Lower leg skin (tissue), 4 donors: ENCODE results near the gene DVL1. TPM values are rescaled to one million over a fixed set of nuclear protein-coding genes. Genes with fewer than 3 reads are reported as not detected.

Experiments
- DNase-seq, 2 donors: peaks; one replicate each; pipeline ENCODE4 v3.0.0-alpha.2; 2019; ENCODE audit warnings: low spot score in 2 of 2
- H3K4me3 ChIP-seq: fragments of 200-600 bp; sonication (generic); 2 replicates; pipeline ENCODE4 v1.5.1; 2017; ENCODE audit warnings: mild to moderate bottlenecking, low read depth; ENCODE audit not compliant: poor library complexity, severe bottlenecking
- POLR2A ChIP-seq, 2 donors: fragments of 450-650 bp; IDR thresholded peaks; one replicate each; pipeline ENCODE4 v1.6.1; 2016 to 2017; ENCODE audit warnings: antibody characterized with exemption in 2 of 2, mild to moderate bottlenecking in 1 of 2, moderate library complexity in 1 of 2
- WGBS, 2 donors: methylation state at CpG; one replicate each; pipeline ENCODE4 v1.1.5; 2018; 5-methylcytosine and 5-hydroxymethylcytosine counted together
- intact Hi-C: fragments of 100-400 bp; cut with DNase I; formaldehyde crosslinking; loops from one replicate; pipeline ENCODE4 v1.15.0; 2023; ENCODE audit warnings: low total_unique reads
- total RNA-seq, 4 donors: library from RNA; depleted of rRNA; stranded (reverse); fragments of >200 nt; gene quantifications; one replicate each; pipeline ENCODE4 v1.1.0, GENCODE V29; 2016
- TF ChIP-seq, protein P1 (sequence below), 3 donors: fragments of 450-650 bp; IDR thresholded peaks; one replicate each; pipeline ENCODE4 v1.5.1; 2016; ENCODE audit warnings: antibody characterized with exemption in 3 of 3, mild to moderate bottlenecking in 3 of 3, moderate library complexity in 2 of 3

The DVL1 gene
- total RNA-seq, 4 donors from 2014 or later = 92.0 to 163 (median 113) TPM

DNA sequence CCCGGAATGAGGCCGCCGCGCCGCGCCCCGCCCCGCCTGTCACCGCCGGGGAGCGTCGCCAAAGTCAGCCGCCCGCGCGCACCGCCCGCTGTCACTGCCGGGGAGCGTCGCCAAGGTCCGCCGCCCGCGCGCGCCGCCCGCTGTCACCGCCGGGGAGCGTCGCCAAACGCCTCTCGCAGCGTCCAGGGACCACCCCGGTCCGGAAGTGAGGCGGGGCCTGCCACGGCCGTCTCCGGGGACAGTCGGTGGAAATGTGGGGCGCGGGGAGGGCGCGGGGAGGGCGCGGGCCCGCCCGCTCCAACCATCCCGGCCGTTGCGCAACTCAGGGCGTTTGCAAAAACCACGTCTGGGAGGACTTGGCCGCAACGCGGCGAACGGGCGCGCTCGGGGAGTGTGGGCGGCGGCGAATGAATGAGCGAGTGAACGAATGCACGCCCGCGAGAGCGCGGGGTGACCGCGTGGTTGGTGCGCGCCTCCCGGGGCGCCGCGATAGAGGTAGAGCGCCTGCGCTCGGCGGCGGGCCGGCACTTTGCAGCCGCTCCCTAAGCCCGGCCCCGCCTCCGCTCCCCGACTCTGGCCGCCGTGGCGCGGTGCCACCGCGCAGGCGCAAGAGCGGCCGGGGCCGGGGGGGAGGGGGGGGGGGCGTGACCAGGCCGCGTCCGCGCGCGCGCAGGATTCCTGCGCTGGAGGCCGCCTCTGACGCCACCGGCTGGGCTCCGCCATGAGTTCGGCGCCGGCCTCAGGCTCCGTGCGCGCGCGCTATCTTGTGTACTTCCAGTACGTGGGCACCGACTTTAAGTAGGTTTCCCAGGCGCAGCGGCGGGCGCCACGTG lies 41.1 kb downstream of the DVL1 start, which contains the start of the genes ACAP3 and PUSL1:
ACAP3 (minus strand) TSS at position 8 of the 833 bp plus-strand sequence. CDS start 115 bp downstream, outside the sequence.
PUSL1 (plus strand) TSS at position 675 of the 833 bp plus-strand sequence; CDS start at position 722, 47 bp downstream.
- H3K4me3 ChIP-seq = peak within 1 kb of the TSS; percentile 74
- peak; percentile 91 to 98 for DNase-seq
- no peak for TF ChIP-seq POLR2A (IDR thresholded peaks at IDR 0.05)
- TF ChIP-seq, protein P1, sequence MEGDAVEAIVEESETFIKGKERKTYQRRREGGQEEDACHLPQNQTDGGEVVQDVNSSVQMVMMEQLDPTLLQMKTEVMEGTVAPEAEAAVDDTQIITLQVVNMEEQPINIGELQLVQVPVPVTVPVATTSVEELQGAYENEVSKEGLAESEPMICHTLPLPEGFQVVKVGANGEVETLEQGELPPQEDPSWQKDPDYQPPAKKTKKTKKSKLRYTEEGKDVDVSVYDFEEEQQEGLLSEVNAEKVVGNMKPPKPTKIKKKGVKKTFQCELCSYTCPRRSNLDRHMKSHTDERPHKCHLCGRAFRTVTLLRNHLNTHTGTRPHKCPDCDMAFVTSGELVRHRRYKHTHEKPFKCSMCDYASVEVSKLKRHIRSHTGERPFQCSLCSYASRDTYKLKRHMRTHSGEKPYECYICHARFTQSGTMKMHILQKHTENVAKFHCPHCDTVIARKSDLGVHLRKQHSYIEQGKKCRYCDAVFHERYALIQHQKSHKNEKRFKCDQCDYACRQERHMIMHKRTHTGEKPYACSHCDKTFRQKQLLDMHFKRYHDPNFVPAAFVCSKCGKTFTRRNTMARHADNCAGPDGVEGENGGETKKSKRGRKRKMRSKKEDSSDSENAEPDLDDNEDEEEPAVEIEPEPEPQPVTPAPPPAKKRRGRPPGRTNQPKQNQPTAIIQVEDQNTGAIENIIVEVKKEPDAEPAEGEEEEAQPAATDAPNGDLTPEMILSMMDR (IDR thresholded peaks at IDR 0.05) = peak in 1 of 3 donors; percentile 31
- intact Hi-C loops = no loop called here
- 2 to 3% methylated on average over 8 to 33 of the region's 131 CpGs for WGBS, 2 donors

DNA sequence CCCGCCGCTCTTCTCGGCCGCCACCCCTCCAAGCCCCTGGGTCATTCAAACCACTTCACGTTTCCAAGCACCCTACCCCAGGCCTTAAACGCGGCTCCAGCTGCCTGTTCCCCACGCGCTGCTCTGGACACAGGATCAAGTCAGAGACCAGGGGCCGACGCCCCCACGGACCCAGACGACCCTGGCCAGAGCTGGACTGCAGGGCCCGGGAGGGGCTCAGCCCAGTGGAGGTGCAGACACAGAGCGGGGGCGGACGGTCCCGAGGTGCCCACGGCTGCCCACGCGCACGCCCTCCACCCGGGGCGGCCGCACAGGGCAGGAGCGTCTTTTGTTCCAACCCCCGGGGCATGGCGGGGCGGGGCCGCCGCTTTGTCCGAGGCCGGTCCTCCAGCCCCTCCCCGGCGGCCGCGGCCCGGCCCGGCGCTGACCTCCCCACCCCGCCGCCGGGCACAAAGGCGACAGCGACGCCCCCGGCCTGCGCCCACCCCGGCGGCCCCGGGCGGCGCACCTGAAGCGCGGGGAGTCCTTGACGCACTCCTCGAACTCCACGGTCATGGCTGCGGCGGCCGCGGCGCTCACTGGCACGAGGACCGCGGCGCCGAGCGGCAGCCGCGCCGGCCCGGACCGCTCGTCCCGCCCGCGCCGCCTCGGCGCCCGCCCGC lies 41.8 kb downstream of the DVL1 start:
- no peak for DNase-seq
- intact Hi-C loops = no loop called here
- H3K4me3 ChIP-seq = peak overlapping the region; percentile 45
- 0 to 1% methylated on average over 14 to 25 of the region's 83 CpGs for WGBS, 2 donors
- TF ChIP-seq POLR2A (IDR thresholded peaks at IDR 0.05) = no peak
- TF ChIP-seq, protein P1 (IDR thresholded peaks at IDR 0.05) = no peak

DNA sequence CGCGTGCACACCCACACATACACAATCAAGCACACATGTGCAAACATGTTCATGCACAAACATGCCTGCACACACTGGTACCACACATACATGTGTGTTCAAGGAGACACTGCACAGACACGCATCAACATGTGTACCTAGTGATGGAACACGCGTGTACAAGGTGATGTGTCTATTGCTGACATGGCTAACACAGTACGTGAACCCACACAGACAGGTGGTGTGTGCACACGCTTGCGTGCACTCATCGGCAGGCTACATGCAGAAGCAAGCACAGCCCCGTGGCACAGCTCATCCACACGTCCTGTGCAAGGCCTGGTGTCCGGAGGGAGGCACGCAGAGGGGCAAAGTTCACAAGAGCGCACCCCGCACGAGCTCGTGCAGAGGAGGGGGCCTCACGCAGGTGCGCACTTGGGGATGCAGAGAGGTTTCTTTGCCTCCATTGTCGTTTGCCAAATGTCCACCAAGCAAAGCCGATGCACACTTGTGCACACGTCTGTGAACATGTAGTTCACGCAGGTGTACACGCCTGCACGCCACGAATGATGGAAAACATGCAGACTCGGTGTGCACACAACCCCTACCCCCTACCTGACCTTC lies 42.5 kb downstream of the DVL1 start:
- TF ChIP-seq POLR2A (IDR thresholded peaks at IDR 0.05) = no peak
- TF ChIP-seq, protein P1 (IDR thresholded peaks at IDR 0.05) = no peak
- intact Hi-C loops = no loop called here

DNA sequence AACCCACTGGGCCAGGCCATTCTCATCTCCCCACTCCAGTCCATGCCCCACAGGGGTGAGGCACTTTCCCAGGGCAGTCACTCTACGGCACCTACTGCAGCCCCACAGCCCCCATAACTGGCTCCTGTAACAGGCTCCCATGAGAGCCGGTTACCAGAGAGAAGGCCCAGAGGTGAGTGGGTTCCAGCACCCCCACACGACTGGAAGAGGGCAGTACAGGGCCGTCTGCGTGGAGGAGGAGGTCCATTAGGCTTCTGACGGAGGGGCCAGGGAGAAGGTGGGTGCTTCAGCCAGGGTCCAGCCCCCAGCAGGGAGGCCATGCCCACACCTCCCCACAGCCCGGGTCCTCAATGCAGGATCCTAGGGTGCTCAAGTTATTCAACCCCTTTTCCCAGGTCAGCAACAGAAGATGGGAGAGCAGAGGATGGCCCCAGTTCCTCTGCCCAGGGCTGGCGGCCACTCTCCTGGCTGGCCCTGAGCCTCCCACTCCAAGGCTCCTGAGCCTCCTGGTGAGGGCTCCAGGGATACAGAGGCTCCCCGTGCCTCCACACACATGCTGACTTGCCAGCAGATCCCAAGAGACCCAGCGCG lies 43.1 kb downstream of the DVL1 start:
- no peak for TF ChIP-seq POLR2A (IDR thresholded peaks at IDR 0.05)
- TF ChIP-seq, protein P1 (IDR thresholded peaks at IDR 0.05) = no peak
- DNase-seq = no peak
- intact Hi-C loops = no loop called here
- no peak overlapping the region for H3K4me3 ChIP-seq
- WGBS, 2 donors = 11 to 18% methylated on average over 9 to 10 of the region's 11 CpGs

More for the DNA sequence above, 42.5 kb downstream of the DVL1 start:
- no peak for DNase-seq
- WGBS, 2 donors = 14 to 33% methylated on average over 19 to 26 of the region's 27 CpGs
- peak overlapping the region; percentile 45 for H3K4me3 ChIP-seq

DNA sequence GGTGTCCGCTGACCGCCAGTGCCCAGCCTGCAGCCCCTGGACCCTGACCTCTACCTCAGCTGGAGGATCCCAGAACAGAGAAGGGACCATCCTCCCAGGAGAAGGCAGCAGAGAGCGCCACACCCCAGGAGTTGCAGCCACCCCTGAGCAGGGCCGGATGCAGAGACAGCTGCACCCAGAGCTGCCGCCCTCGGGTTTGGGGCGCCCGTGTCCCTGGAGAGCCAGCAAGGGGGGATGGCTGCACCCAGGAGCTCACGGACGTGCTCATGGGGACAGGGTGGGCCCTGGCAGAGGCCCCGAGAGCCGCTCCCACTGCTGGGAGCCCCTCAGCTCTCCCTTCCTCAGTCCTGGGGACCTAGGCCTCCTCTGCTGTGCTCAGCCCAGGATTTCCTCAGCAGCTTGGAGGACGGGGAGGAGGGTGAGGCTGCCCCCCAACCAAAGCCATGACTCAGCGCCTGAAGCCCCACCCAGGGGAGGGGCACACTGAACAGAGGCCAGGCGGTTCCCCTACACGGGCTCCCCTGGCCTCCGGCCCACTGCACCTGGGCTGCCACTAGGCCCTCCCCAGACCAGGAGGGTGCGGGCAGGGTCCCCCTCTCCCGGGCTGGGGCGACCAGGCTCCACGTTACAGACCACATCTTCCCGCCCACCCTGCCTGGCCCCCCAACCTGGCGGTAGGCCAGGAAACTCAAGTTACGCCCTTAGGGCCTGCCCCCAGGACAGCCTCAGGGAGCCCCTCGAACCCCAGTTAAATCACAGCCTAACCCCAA lies 43.7 kb downstream of the DVL1 start:
- TF ChIP-seq POLR2A (IDR thresholded peaks at IDR 0.05) = no peak
- TF ChIP-seq, protein P1 (IDR thresholded peaks at IDR 0.05) = no peak
- H3K4me3 ChIP-seq = no peak overlapping the region
- intact Hi-C loops = no loop called here
- peak; percentile 81 to 97 for DNase-seq
- WGBS, 2 donors = 3 to 5% methylated on average over 9 of the region's 25 CpGs
